WERI-Rb-1 (cell line): ENCODE data around the gene RSL1D1.

Experiments
- DNase-seq: peaks from one replicate; pipeline ENCODE4 v3.0.0-alpha.2; 2020
- H3K27ac ChIP-seq: fragments of 250-450 bp; sonication (Bioruptor Pico); 2 replicates; pipeline ENCODE4 v1.5.1; 2020; ENCODE audit warnings: mild to moderate bottlenecking, moderate library complexity
- H3K27me3 ChIP-seq: fragments of 250-450 bp; sonication (Bioruptor Pico); 2 replicates; pipeline ENCODE4 v1.5.1; 2021; ENCODE audit warnings: mild to moderate bottlenecking, low read depth, moderate library complexity; ENCODE audit not compliant: insufficient read depth, severe bottlenecking
- H3K36me3 ChIP-seq: fragments of 250-450 bp; sonication (Bioruptor Pico); 2 replicates; pipeline ENCODE4 v1.5.1; 2020; ENCODE audit warnings: mild to moderate bottlenecking, moderate library complexity
- H3K4me3 ChIP-seq: 2 replicates; pipeline ENCODE4 v1.5.1; 2011; ENCODE audit warnings: low read depth, mild to moderate bottlenecking, control low read depth, low read length
- H3K9me3 ChIP-seq: fragments of 250-450 bp; sonication (Bioruptor Pico); 2 replicates; pipeline ENCODE4 v1.5.1; 2021; ENCODE audit warnings: mild to moderate bottlenecking, moderate library complexity; ENCODE audit not compliant: severe bottlenecking
- CTCF ChIP-seq: IDR thresholded peaks from 2 replicates; pipeline ENCODE4 v1.5.1; 2011; ENCODE audit warnings: low read depth, mild to moderate bottlenecking, control low read depth, inconsistent platforms, low read length

RSL1D1 gene

GRCh38 chr16:11795887-11796226, 55.5 kb downstream of the RSL1D1 start:
- Histone ChIP-seq H3K27ac (peak overlapping the region; percentile 98), H3K9me3 (no peaks in the 10 kb centered on the region), H3K36me3 (peaks cover 25% of the 10 kb centered on the region), H3K27me3 (no peaks in the 10 kb centered on the region), H3K4me3 (peak overlapping the region; percentile 92)
- TF ChIP-seq CTCF: no peak
- no peak for DNase-seq

DNA sequence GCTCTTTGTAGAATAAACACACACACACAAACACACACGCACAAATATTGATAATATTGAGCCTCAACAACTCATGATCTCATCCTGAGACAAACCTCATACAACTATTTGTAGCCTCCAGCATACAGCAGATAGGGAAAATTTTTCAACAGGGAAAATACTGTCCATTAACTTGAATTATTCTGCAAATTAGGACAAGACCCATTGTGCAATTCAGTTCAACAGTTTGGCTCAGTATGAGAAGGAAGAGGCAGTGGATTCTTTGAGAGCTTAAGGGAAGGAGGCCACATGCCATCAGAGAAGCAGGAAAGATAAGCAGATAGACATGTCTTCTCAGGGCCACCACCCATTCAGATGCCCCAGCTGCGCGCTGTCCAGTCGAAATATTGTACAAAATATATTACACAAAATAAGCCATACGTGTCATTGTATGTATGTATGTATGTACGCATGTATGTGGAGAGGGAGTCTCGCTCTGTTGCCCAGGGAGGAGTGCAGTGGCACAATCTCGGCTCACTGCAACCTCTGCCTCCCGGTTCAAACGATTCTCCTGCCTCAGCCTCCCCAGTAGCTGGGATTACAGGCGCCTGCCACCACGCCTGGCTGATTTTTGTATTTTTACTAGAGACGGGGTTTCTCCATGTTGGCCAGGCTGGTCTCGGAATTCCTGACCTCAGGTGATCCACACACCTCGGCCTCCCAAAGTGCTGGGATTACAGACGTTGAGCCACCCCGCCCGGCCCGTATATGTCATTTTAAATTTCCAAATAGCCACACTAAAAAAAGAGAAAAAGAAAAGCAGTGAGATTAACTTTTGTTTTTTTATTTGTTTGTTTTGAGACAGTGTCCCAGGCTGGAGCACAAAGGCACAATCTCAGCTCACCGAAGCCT, 56.1 kb downstream of the RSL1D1 start:
- Histone ChIP-seq H3K4me3 (peak overlapping the region; percentile 92), H3K9me3 (no peaks in the 10 kb centered on the region), H3K36me3 (peaks cover 31% of the 10 kb centered on the region), H3K27me3 (no peaks in the 10 kb centered on the region), H3K27ac (peak overlapping the region; percentile 98)
- DNase-seq: no peak
- no peak for TF ChIP-seq CTCF

DNA sequence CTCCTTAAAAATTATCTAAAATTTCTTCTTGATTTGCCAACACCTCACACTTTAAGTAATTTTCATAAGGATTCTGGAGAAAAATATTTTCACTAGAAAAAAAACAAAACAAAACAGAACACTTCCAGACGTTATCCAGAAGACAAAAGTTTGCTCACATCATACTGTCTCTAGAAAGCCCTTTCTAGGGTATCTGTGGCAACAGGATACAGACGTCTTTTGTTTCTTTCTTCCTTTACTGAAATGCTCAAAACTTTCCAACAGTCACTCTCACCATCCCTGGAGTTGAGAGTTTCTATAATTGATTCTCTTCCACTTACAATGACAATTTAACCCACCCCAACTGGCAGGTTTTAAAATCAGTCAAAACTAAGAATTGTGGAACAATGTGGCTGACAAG, 56.9 kb downstream of the RSL1D1 start:
- Histone ChIP-seq H3K27ac (peak overlapping the region; percentile 98), H3K9me3 (no peaks in the 10 kb centered on the region), H3K36me3 (peaks cover 36% of the 10 kb centered on the region), H3K4me3 (no peak overlapping the region), H3K27me3 (no peaks in the 10 kb centered on the region)
- no peak for DNase-seq
- TF ChIP-seq CTCF: no peak

DNA sequence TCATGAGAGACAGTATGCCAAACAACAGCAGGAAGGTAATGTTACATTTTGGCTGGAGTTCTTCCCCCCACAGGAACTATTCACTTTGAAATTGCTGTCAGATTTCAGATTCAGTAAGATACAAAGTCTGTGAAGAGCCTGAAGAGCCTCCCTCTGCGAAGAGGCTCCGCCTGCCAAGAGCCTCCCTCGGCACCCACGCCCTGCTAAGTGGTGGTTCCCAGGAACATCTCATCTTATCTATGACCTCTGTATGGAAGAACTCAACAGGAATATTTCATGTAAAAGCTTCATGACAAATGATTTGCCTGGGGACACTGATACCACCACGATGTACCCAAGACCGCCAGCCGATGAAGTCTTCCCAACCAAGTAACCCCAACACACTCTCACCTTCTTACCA, 57.5 kb downstream of the RSL1D1 start:
- TF ChIP-seq CTCF: no peak
- Histone ChIP-seq H3K27me3 (no peaks in the 10 kb centered on the region), H3K36me3 (peaks cover 41% of the 10 kb centered on the region), H3K27ac (peak overlapping the region; percentile 98), H3K4me3 (no peak overlapping the region), H3K9me3 (no peaks in the 10 kb centered on the region)
- DNase-seq: peak; percentile 45

GRCh38 chr16:11792410-11793241, 58.7 kb downstream of the RSL1D1 start:
- H3K27ac ChIP-seq: peak overlapping the region; percentile 98
- no peak for TF ChIP-seq CTCF
- no peaks in the 10 kb centered on the region for H3K9me3 ChIP-seq
- peaks cover 44% of the 10 kb centered on the region for H3K36me3 ChIP-seq
- H3K4me3 ChIP-seq: peak overlapping the region; percentile 7
- no peaks in the 10 kb centered on the region for H3K27me3 ChIP-seq
- DNase-seq: peak; percentile 96
